Left cardiac atrium (tissue), 4 donors: ENCODE results near the gene EFNB1. TPM values are rescaled to one million over a fixed set of nuclear protein-coding genes. Genes with fewer than 3 reads are reported as not detected.

ENCODE experiments used
- ATAC-seq, 2 donors: fragments of 200-7000 bp; cut with Tn5 transposase; one replicate each; pipeline ENCODE4 v1.9.1; 2020; ENCODE audit warnings: mild to moderate bottlenecking in 2 of 2, moderate library complexity in 2 of 2
- DNase-seq: peaks from one replicate; pipeline ENCODE4 v3.0.0-alpha.2; 2020
- intact Hi-C, 2 donors: fragments of 100-400 bp; cut with DNase I; formaldehyde crosslinking; loops; one replicate each; pipeline versions ENCODE4 v1.14.1 to v1.15.1; 2022 to 2023
- total RNA-seq, 2 donors: library from RNA; stranded (reverse); fragmentation: NEBNext Ultra II Directional; extraction: Animal tissue kit (Norgen Biotek cat#: 25700); gene quantifications; one replicate each; pipeline ENCODE4 v1.2.1, GENCODE V29; 2021
- donor health status: DM: no; HTN: yes; CAD: no.
- donor health status: DM: no; HTN: yes; CAD: no; lungs with severe emphysema.
- donor health status: DM: yes; HTN: yes; CAD: no.
- donor health status: Dilated cardiomyopathy.

EFNB1 gene
- total RNA-seq, 2 donors from 2014 or later: 23.6 to 25.4 TPM

DNA sequence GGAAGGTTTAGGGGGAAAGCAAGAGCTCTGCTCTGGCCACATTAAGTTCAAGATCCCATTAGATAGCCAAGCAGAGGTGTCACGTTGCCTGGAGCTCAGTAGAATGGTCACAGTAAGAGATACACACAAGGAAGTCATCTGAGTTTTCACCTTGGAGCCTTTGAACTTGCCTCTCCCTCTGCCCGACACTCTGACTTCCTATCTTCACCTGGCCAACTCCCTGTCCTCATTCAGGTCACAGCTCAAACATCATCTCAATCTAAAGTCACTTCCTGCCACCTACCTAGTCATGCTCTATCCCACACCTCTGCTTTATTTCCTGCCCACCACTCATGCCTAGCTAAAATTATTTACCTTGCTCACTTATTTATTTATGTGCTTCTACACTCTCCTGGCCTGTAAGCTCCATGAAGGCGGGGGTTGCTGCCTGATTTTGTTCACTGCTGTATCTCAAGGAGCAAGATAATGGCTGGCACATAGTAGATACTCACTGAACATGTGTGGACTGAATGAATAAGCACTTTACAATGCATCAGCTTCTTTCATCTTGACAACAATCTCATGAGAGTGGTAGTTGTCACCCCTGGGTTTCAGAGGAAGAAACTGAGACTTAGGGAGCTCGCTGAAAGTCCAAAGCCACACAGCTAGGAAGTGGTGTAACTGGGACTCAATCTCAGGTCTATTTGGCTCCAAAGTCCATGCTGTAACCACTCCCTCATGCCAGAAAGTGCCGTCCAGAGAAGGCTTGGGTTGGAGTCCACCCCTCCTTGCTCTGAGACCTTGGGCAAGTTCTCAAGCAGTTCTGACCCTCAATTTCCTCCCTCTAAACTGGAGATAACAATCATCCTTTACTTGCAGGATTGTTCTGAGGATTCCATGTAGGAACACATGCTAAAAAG, 40.3 kb downstream of the EFNB1 start:
- intact Hi-C loops: no loop called here
- DNase-seq (no peak), ATAC-seq (no peak)

GRCh38 chrX:68870357-68870756, 41.5 kb downstream of the EFNB1 start:
- no peak for ATAC-seq
- DNase-seq: no peak
- intact Hi-C loops: no loop called here

GRCh38 chrX:68872171-68872570, 43.4 kb downstream of the EFNB1 start:
- no peak for DNase-seq

GRCh38 chrX:68874076-68874475, 45.3 kb downstream of the EFNB1 start:
- no peak for DNase-seq
- intact Hi-C loops: no loop called here
- no peak for ATAC-seq

More at GRCh38 chrX:68872171-68872570, 43.4 kb downstream of the EFNB1 start:
- no peak for ATAC-seq
- intact Hi-C loops: no loop called here

GRCh38 chrX:68876731-68877130, 47.9 kb downstream of the EFNB1 start:
- intact Hi-C loops: no loop called here
- DNase-seq (no peak), ATAC-seq (no peak)

DNA sequence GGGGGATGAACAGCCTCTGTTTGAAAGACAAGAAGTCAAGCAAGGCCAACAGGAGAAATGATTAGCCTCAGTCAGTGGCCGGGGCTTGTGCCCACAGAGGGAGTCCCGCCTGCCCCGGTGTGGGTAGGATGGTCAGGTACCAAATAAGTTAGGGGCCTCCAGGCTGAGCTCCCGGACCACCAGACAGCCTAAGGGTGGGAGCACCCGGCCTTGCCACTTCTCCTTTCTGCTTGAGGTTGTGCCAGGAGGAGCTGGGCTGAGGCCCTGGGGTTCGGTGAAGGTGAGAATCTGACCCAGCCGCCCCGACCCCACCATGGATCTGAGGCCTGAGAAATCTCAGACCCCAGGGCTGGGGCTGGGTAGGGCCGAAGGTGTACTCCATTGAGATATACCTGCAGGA, 48.8 kb downstream of the EFNB1 start:
- DNase-seq (no peak), ATAC-seq (no peak)
- intact Hi-C loops: no loop called here

DNA sequence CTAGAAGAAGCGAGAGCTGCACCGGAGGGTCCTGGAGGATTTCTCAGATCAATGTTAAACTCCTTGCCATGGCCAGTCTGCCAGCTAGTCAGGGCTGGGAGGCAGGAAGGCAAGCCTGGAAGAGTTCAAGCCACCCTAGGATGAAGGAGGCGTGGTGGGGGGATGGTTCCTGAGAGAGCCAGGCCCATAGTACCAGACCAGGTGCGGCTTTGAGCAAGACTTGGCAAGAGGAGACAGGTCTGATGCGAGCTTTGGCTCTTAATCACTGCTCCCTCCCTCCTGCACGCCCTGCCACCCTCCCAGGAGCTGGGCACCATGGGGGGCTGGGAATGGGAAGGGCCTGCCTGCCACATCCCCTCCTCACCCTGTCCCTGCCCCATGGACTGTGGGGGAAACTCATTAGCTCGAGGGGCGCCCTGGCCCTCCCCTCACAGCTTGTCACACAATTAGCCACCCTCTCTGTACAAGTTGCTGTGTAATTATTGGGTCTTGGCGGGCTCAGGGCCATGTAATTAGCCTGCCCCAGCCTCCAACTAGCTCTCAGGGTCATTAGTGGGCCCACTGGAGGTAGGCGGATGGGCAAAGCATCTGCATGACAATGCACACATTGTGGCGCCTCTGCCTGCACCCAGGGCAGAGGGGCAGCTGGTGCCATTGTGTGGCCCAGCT, 50.3 kb downstream of the EFNB1 start:
- ATAC-seq (no peak), DNase-seq (no peak)
- intact Hi-C loops: no loop called here

- DNase-seq: no peak
- ATAC-seq: peak; percentile 23 to 74
- intact Hi-C loops: no loop called here
Observed at GRCh38 chrX:68880846-68881552, 52.2 kb downstream of the EFNB1 start.

- no peak for DNase-seq
- no peak for ATAC-seq
- intact Hi-C loops: no loop called here
Observed at GRCh38 chrX:68881911-68882310, 53.1 kb downstream of the EFNB1 start.

DNA sequence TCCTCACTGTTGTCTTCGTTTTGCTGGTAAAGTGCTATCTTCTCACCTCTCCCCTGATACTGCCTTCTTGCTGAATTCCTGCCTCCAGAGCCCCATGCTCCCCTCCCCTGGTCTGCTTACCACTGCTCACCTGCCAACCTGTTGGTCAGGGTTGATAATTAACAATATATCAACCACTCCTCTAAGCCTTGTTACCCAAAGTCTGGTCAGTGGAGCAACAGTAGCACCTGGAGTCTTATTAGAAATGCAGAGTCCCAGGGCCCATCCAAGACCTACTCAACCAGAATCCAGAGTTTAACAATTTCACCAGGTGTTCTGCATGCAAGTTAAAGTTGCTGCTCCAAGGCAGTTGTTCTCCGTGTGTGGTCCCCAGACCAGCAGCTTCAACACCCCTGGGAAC, 55.0 kb downstream of the EFNB1 start:
- intact Hi-C loops: no loop called here
- DNase-seq: no peak
- ATAC-seq: no peak

DNA sequence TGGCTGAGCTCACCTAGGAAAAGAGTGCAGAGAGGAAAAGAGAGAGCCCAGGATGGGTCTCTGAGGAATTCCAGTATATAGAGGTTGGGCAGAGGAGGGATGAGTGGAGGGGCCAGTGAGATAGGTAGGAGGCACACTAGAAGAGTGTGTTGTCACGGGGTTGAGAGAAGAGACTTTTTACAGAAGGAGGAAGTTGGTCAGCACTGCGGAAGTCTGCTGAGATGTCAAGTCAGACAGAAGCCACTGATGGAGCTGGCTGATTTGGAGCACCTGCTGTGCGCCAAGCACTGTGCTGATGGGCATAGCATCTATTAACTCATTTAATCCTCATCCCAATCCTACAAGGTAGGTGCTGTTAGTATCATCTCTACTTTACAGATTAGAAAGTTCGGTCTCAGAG, 60.4 kb downstream of the EFNB1 start:
- intact Hi-C loops: no loop called here
- no peak for ATAC-seq
- DNase-seq: no peak

Other genes starting within 250 kb of the EFNB1 start
- 10 to 100 TPM; 13.2 to 15.2 TPM for gene STARD8, start 181.4 kb upstream of the EFNB1 start, total RNA-seq